Keratinocyte (primary cell): Measurements from ENCODE around the gene MYT1. TPM values are rescaled to one million over a fixed set of nuclear protein-coding genes. Genes with fewer than 3 reads are reported as not detected.

Experiments used
- DNase-seq: peaks from one replicate; pipeline ENCODE4 v3.0.0-alpha.2; 2011; ENCODE audit warnings: low read depth, missing footprints, low spot score
- FAIRE-seq: peaks from 2 replicates; lab custom pipeline; 2011; peaks lifted over from hg19 to GRCh38; lab: Jason Lieb, UNC
- H2AFZ ChIP-seq: 2 replicates; pipeline ENCODE4 v1.6.0; 2012; ENCODE audit warnings: low read length, control low read depth, inconsistent platforms; ENCODE audit not compliant: control insufficient read depth
- H3K27ac ChIP-seq: 2 replicates; pipeline ENCODE4 v1.5.1; 2011; ENCODE audit warnings: low read length; ENCODE audit not compliant: control insufficient read depth, insufficient read depth
- H3K27me3 ChIP-seq: 3 replicates; pipeline ENCODE4 v1.6.0; 2011; ENCODE audit warnings: low read length; ENCODE audit not compliant: control insufficient read depth, insufficient read depth; ENCODE audit errors: extremely low read depth
- H3K36me3 ChIP-seq, 2 experiments: 2 replicates in 1 of 2; 3 replicates in 1 of 2; pipeline ENCODE4 v1.5.1; 2011; ENCODE audit warnings: low read length in 2 of 2, mild to moderate bottlenecking in 1 of 2; ENCODE audit not compliant: control insufficient read depth in 2 of 2, insufficient read depth in 2 of 2; ENCODE audit errors: extremely low read depth in 1 of 2
- H3K4me1 ChIP-seq: 3 replicates; pipeline ENCODE4 v1.5.1; 2011; ENCODE audit warnings: low read length; ENCODE audit not compliant: control insufficient read depth, insufficient read depth; ENCODE audit errors: extremely low read depth
- H3K4me2 ChIP-seq: 3 replicates; pipeline ENCODE4 v1.6.0; 2011; ENCODE audit warnings: low read depth, low read length; ENCODE audit not compliant: control insufficient read depth, insufficient read depth; ENCODE audit errors: extremely low read depth
- H3K4me3 ChIP-seq, 3 experiments: fragments of 200-600 bp in 1 of 3; sonication (generic) in 1 of 3; 2 replicates in 2 of 3; 3 replicates in 1 of 3; pipeline ENCODE4 v1.5.1; 2011 to 2016; ENCODE audit warnings: low read length in 3 of 3, mild to moderate bottlenecking in 3 of 3, control low read depth in 2 of 3, inconsistent platforms in 1 of 3, low read depth in 1 of 3, mixed read lengths in 1 of 3, mixed run types in 1 of 3, moderate library complexity in 1 of 3; ENCODE audit not compliant: control insufficient read depth in 2 of 3, insufficient read depth in 2 of 3; ENCODE audit errors: extremely low read depth in 1 of 3
- H3K79me2 ChIP-seq: 2 replicates; pipeline ENCODE4 v1.6.0; 2012; ENCODE audit warnings: low read length; ENCODE audit not compliant: control insufficient read depth, insufficient read depth
- H3K9ac ChIP-seq: 3 replicates; pipeline ENCODE4 v1.6.0; 2011; ENCODE audit warnings: low read length; ENCODE audit not compliant: control insufficient read depth, insufficient read depth; ENCODE audit errors: extremely low read depth
- H3K9me1 ChIP-seq: 3 replicates; pipeline ENCODE4 v1.6.0; 2011; ENCODE audit warnings: low read length; ENCODE audit not compliant: control insufficient read depth, insufficient read depth; ENCODE audit errors: extremely low read depth
- H3K9me3 ChIP-seq: 2 replicates; pipeline ENCODE4 v1.5.1; 2012; ENCODE audit warnings: low read depth, low read length; ENCODE audit not compliant: control insufficient read depth
- H4K20me1 ChIP-seq: 3 replicates; pipeline ENCODE4 v1.6.0; 2011; ENCODE audit warnings: low read length; ENCODE audit not compliant: control insufficient read depth, insufficient read depth; ENCODE audit errors: extremely low read depth
- CTCF ChIP-seq, 3 experiments: IDR thresholded peaks in 1 of 3; conservative IDR thresholded peaks in 1 of 3; optimal IDR thresholded peaks in 1 of 3; 2 replicates in 2 of 3; 3 replicates in 1 of 3; pipeline versions ENCODE3 to v1.5.1; 2011; ENCODE audit warnings: low read length in 3 of 3, mild to moderate bottlenecking in 3 of 3, moderate library complexity in 2 of 3, control low read depth in 1 of 3, inconsistent platforms in 1 of 3; ENCODE audit not compliant: insufficient read depth in 2 of 3; ENCODE audit errors: extremely low read depth in 1 of 3
- EZH2 ChIP-seq: IDR thresholded peaks from one replicate; pipeline ENCODE4 v1.6.1; 2012; ENCODE audit warnings: inconsistent platforms, mild to moderate bottlenecking, low read length, moderate library complexity
- dilution Hi-C: fragments of 300-500 bp; cut with MboI; formaldehyde crosslinking; loops from one replicate; pipeline ENCODE4 v1.7.0; 2020; ENCODE audit warnings: low sequenced_read_pairs; ENCODE audit not compliant: extremely low pct_ligation_motif_present
- polyA plus RNA-seq, 5 experiments: library from polyadenylated mRNA; depleted of rRNA in 3 of 5; stranded (reverse) in 3 of 5; stranded (forward) in 1 of 5; unstranded in 1 of 5; fragments of >200 nt; gene quantifications; 1 replicate in 1 of 5; 2 replicates in 3 of 5; 3 replicates in 1 of 5; pipeline versions ENCODE4 v1.2.1 to v1.2.3, GENCODE V29; 2011 to 2012; ENCODE audit warnings: missing spikeins in 2 of 5, low read depth in 1 of 5, low replicate concordance in 1 of 5

MYT1 gene
- polyA plus RNA-seq, 1 donor (not counting 4 experiments of a cell fraction or from before 2014, with no cell fraction given) = not detected

GRCh38 chr20:64181391-64181790 lies 17.1 kb downstream of the MYT1 start:
- Histone ChIP-seq H3K9ac (no peak overlapping the region), H3K9me1 (no peaks in the 10 kb centered on the region), H3K27me3 (peaks cover 5% of the 10 kb centered on the region), H3K79me2 (no peaks in the 10 kb centered on the region), H4K20me1 (no peaks in the 10 kb centered on the region), H3K4me3 (no peak overlapping the region), H3K4me2 (no peak overlapping the region), H3K4me1 (no peaks in the 10 kb centered on the region), H3K9me3 (peaks cover 2% of the 10 kb centered on the region), H2AFZ (no peak overlapping the region), H3K36me3 (no peaks in the 10 kb centered on the region), H3K27ac (no peak overlapping the region)
- TF ChIP-seq EZH2 (no peak), CTCF (optimal IDR thresholded peaks at IDR 0.05 in 1 of 3, IDR thresholded peaks at IDR 0.05 in 1 of 3, conservative IDR thresholded peaks at IDR 0.05 in 1 of 3; ENCODE audit: extremely low read depth in 1 of 3, insufficient read depth in 2 of 3, low read length in 3 of 3) (no peak)
- dilution Hi-C loops = no loop called here
- DNase-seq (no peak), FAIRE-seq (no peak)

- no peaks in the 10 kb centered on the region for H4K20me1 ChIP-seq
- H3K9me1 ChIP-seq = no peaks in the 10 kb centered on the region
- no peaks in the 10 kb centered on the region for H3K27me3 ChIP-seq
- TF ChIP-seq EZH2 (no peak), CTCF (optimal IDR thresholded peaks at IDR 0.05 in 1 of 3, IDR thresholded peaks at IDR 0.05 in 1 of 3, conservative IDR thresholded peaks at IDR 0.05 in 1 of 3; ENCODE audit: extremely low read depth in 1 of 3, insufficient read depth in 2 of 3, low read length in 3 of 3) (no peak)
- no peak for DNase-seq
- FAIRE-seq = no peak
- no peak overlapping the region for H3K4me3 ChIP-seq
- H3K79me2 ChIP-seq = no peaks in the 10 kb centered on the region
- no peaks in the 10 kb centered on the region for H3K36me3 ChIP-seq
- H2AFZ ChIP-seq = no peak overlapping the region
- no peak overlapping the region for H3K27ac ChIP-seq
- no peak overlapping the region for H3K9ac ChIP-seq
- H3K4me1 ChIP-seq = no peaks in the 10 kb centered on the region
- dilution Hi-C loops = no loop called here
- peaks cover 2% of the 10 kb centered on the region for H3K9me3 ChIP-seq
- H3K4me2 ChIP-seq = no peak overlapping the region
Observed at GRCh38 chr20:64182146-64182865, 18.1 kb downstream of the MYT1 start.
